K562 (cell line): ENCODE data around the gene SLCO1A2.

Source experiments
- FOXK1 ChIP-seq: sonication (generic); formaldehyde crosslinking; IDR thresholded peaks from 2 replicates; pipeline ENCODE4 v1.8.0; 2022; ENCODE audit warnings: missing genetic modification reagents, mild to moderate bottlenecking, borderline replicate concordance
- KLF10 ChIP-seq: fragments of 250-450 bp; sonication (Bioruptor Pico); IDR thresholded peaks from 2 replicates; pipeline ENCODE4 v1.6.1; 2021; ENCODE audit warnings: matching md5 sums
- POLR2A ChIP-seq: fragments of 450-650 bp; conservative IDR thresholded peaks from 2 replicates; pipeline ENCODE4 v1.6.1; 2016
- TAF15 ChIP-seq: fragments of 200-400 bp; formaldehyde crosslinking; IDR thresholded peaks from 2 replicates; pipeline ENCODE4 v1.6.1; 2017; ENCODE audit warnings: mild to moderate bottlenecking, low read depth, low read length, moderate library complexity
- TARDBP ChIP-seq: fragments of 450-650 bp; IDR thresholded peaks from 2 replicates; pipeline ENCODE4 v1.6.1; 2016
- ZNF121 ChIP-seq: sonication (generic); formaldehyde crosslinking; conservative IDR thresholded peaks from 2 replicates; pipeline ENCODE4 v1.8.0; 2022; ENCODE audit warnings: missing genetic modification reagents
- ZNF280B ChIP-seq: fragments of 250-450 bp; sonication (Bioruptor Pico); IDR thresholded peaks from 2 replicates; pipeline ENCODE4 v1.5.1; 2021; ENCODE audit warnings: mild to moderate bottlenecking
- TF ChIP-seq, protein P1 (sequence below): fragments of 250-450 bp; sonication (Bioruptor Pico); IDR thresholded peaks from 2 replicates; pipeline ENCODE4 v1.8.0; 2022; ENCODE audit warnings: inconsistent platforms, mild to moderate bottlenecking, moderate library complexity, borderline replicate concordance
- TF ChIP-seq, protein P2 (sequence below), 3 experiments: IDR thresholded peaks in 2 of 3; conservative IDR thresholded peaks in 1 of 3; 2 replicates each; pipeline ENCODE4 v1.5.1; 2011 to 2012; ENCODE audit warnings: low read length in 3 of 3, mild to moderate bottlenecking in 3 of 3, control low read depth in 2 of 3, improper control_type of control experiment in 1 of 3, inconsistent platforms in 1 of 3, low read depth in 1 of 3, mixed read lengths in 1 of 3, moderate library complexity in 1 of 3; ENCODE audit not compliant: insufficient read depth in 2 of 3
- TF ChIP-seq, protein P3 (sequence below): fragments of 450-650 bp; IDR thresholded peaks from 2 replicates; pipeline ENCODE4 v1.6.1; 2016

- TF ChIP-seq POLR2A, result no peak
- no peak for TF ChIP-seq ZNF280B (CRISPR knock-in tag)
- TF ChIP-seq ZNF121 (CRISPR knock-in tag), result no peak
- TF ChIP-seq, protein P1, sequence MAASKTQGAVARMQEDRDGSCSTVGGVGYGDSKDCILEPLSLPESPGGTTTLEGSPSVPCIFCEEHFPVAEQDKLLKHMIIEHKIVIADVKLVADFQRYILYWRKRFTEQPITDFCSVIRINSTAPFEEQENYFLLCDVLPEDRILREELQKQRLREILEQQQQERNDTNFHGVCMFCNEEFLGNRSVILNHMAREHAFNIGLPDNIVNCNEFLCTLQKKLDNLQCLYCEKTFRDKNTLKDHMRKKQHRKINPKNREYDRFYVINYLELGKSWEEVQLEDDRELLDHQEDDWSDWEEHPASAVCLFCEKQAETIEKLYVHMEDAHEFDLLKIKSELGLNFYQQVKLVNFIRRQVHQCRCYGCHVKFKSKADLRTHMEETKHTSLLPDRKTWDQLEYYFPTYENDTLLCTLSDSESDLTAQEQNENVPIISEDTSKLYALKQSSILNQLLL (CRISPR knock-in tag), result no peak
- TF ChIP-seq, protein P2, sequence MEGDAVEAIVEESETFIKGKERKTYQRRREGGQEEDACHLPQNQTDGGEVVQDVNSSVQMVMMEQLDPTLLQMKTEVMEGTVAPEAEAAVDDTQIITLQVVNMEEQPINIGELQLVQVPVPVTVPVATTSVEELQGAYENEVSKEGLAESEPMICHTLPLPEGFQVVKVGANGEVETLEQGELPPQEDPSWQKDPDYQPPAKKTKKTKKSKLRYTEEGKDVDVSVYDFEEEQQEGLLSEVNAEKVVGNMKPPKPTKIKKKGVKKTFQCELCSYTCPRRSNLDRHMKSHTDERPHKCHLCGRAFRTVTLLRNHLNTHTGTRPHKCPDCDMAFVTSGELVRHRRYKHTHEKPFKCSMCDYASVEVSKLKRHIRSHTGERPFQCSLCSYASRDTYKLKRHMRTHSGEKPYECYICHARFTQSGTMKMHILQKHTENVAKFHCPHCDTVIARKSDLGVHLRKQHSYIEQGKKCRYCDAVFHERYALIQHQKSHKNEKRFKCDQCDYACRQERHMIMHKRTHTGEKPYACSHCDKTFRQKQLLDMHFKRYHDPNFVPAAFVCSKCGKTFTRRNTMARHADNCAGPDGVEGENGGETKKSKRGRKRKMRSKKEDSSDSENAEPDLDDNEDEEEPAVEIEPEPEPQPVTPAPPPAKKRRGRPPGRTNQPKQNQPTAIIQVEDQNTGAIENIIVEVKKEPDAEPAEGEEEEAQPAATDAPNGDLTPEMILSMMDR (IDR thresholded peaks at IDR 0.05 in 2 of 3, conservative IDR thresholded peaks at IDR 0.05 in 1 of 3; ENCODE audit: insufficient read depth in 2 of 3, low read depth in 1 of 3, low read length in 3 of 3), result no peak
- no peak for TF ChIP-seq FOXK1 (CRISPR knock-in tag)
- TF ChIP-seq KLF10, result no peak
- TF ChIP-seq TARDBP, result no peak
- TF ChIP-seq, protein P3, sequence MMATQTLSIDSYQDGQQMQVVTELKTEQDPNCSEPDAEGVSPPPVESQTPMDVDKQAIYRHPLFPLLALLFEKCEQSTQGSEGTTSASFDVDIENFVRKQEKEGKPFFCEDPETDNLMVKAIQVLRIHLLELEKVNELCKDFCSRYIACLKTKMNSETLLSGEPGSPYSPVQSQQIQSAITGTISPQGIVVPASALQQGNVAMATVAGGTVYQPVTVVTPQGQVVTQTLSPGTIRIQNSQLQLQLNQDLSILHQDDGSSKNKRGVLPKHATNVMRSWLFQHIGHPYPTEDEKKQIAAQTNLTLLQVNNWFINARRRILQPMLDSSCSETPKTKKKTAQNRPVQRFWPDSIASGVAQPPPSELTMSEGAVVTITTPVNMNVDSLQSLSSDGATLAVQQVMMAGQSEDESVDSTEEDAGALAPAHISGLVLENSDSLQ, result no peak
- no peak for TF ChIP-seq TAF15
Observed at GRCh38 chr12:21276826-21277225, 57.9 kb downstream of the SLCO1A2 start.
